GM18870 (cell line): ENCODE data around the gene RSAD1.

Experiments
- ATAC-seq: cut with Tn5 transposase; IDR thresholded peaks from one replicate; pipeline ENCODE4 v1.9.1; 2021; ENCODE audit warnings: moderate library complexity; ENCODE audit not compliant: unreplicated experiment

The RSAD1 gene

GRCh38 chr17:50478391-50479381, at the start of gene RSAD1:
Gene RSAD1 (plus strand): TSS chr17:50478860. CDS start chr17:50478885, 25 bp downstream.
- peak; percentile 53 for ATAC-seq

DNA sequence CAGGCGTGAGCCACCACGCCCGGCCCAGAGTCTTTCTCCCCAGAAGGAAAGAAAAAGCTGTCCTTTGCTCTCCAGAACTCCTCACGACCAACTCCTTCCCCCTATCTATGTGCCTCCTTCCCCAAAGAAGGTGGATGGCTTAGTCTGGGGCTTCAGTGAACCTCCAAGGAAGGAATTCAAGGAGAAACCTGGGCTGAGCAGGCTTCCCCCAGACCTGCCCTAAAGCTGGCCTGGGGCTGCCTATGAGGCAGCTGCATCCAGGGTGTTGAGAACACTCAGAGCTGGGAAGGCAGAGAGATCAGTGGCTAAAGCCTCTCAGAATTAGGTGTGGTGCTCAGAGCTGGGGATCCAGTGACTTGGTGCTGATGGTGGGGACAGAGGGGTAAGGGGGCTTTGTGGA, 48.9 kb upstream of the RSAD1 start:
- no peak for ATAC-seq

DNA sequence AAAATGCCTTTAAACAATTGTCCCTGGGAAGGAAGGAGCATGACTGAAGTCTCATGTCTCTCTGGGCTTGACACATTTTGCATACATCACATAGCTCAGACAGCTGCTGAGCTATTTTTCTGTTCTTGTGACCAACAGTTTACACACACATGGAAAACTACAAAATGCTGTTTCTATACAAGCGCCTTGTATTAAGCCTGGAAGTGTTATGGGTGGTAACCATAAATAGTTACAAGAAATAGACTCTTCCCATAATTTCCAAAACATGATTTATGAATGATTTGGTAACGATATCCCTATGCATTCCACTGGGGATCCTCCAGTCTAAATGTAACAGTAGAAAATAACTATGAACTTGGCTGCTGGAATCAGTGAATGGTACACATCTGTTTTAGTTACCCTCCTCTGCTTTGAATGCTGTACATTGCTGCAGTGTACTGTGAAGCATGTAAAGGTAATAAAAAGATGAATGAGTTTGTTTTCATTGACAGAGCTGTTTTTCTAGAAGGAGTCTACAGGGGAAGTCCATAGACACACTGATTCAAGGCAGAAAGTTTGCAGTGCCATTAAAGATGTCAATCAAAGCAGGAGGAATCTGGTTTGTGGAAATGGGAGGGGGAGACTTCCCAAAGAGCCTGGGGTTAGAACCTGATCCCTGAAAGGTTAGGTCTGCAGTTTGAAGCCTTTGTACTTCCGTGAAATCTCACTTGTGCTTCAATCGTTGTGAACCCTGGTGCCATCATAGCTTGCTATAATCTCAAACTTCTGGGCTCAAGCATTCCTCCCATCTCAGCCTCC, 47.6 kb upstream of the RSAD1 start:
- no peak for ATAC-seq

DNA sequence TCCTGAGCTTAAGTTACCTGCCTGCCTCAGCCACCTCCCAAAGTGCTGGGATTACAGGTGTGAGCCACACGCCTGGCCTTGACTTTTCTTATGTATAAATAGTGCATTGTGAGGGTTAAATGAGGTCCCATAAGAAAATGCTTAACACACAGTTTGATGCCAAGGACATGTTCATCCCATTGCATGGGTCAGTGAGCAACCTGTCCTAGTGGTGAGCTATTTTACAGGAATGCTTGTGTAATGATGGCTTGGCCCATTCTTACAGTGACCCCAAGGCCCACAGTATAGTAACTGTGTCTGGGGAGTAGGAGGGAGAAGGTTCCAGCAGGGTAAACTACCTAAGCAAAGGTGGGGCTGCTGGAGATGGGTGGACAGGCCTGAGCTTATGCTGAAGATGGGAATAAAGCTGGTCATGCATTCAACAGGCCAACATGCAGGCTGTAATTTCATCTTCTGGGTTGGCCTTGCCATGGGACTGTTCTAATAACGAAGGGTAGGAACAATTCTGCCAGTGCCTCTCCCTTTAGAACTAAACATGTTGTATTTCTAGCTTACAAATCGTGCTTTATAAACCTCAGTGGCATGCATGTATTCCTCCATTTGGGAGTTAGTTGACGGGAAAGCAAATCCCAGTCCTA, 46.4 kb upstream of the RSAD1 start:
- no peak for ATAC-seq

- no peak for ATAC-seq
Measured at GRCh38 chr17:50437409-50437808, 41.3 kb upstream of the RSAD1 start.

DNA sequence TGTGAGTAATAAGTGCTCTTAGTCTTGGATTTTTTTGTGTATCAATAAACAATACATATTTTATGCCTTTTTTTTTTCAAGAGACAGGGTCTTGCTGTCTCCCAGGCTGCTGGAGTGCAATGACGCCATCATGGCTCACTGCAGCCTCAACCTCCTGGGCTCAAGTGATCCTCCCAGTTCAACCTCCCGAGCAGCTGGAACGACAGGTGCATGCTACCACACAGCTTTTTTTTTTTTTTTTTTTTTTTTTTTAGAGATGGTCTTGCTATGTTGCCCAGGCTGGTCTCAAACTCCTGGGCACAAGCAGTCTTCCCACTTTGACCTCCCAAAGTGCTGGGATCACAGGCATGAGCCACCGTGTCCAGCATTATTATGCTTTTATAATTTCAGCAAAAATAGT, 39.7 kb upstream of the RSAD1 start:
- ATAC-seq: no peak

DNA sequence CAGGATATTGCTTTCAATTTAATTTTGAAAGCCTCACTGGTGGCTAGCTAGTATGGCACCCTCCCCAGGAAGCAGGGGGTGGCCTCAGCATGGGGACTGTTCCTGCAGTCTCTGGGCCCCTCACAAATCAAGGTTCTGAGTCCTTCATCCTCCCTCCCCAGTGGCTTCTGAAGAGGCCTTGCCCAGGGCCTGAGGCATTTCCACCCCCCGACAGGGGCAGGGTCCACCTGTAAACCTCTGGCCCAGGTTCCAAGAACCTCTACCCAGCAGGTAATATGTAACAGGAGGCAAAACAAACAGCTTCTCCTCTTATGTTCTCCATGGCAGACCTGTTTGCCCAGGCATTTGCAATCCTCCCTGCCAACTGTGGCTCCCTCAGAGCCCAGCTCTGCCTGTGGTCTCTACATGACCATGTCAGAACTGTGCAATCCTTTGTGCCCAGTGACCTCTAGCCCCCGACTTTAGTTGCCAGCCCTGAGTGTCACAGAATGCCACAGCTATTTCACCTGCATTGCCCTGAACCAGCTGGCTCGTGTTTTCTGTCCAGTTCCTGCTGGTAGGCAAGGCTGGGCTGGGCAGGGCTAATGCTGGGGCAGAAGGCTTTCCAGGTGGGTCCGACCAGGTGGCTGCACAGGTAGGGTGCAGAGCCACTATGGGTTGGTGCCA, 38.4 kb upstream of the RSAD1 start:
- ATAC-seq: no peak

- ATAC-seq: no peak
Measured at GRCh38 chr17:50440838-50441829, 37.5 kb upstream of the RSAD1 start.

DNA sequence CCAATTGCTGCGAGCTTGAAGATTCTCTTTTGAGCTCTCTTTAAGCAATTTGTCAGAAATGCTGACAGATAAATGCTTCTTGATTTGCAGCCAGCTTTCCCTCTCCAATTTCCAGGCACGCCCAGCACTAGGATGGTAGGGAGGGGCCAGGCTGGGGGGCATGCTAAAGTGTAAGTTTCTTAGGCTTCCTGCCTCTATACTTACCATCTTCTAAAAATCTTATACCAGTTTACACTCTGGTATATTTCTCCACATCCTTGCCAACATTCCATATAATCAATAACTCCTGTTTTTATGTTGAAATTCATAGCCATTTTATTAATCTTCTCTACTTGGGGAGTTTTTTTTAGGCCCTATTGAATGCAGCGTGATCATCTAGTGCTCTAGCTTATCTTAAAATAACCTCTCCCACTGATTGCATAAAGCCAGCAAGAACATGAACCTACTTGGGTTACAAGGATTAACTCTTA, 35.1 kb upstream of the RSAD1 start:
- no peak for ATAC-seq

DNA sequence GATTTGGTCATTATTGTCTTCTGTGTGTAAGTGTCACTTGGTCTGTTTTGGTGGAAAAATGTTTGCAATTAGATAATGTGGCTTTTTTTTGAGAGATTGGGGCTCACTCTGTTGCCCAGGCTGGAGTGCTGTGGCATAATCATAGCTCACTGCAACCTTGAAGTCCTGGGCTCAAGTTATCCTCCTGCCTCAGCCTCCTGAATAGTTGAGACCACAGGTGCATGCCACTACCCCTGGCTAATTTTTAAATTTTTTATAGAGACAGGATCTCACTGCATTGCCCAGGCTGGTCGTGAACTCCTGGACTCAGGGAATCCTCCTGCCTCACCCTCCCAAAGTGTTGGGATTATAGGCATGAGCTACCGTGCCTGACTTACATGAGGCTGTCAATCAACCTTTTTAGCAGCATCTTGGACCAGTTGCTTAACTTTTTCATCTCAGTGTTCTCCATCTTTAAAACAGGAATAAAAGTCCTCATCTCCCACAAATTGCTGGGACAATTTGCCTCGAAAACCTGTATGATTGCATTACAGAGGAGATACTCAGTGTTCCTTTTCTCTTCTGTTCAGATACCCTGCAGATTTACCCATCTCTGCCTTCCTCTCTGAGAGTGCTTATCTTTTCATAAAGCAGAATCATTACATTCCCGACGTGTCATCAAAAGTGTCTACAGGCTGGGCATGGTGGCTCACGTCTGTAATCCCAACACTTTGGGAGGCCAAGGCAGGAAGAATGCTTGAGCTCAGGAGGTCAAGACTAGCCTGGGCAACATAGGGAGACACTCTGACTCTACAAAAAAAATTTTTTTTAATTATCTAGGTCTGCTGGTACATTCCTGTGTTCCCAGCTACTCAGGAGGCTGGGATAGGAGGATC, 33.6 kb upstream of the RSAD1 start:
- ATAC-seq: no peak

DNA sequence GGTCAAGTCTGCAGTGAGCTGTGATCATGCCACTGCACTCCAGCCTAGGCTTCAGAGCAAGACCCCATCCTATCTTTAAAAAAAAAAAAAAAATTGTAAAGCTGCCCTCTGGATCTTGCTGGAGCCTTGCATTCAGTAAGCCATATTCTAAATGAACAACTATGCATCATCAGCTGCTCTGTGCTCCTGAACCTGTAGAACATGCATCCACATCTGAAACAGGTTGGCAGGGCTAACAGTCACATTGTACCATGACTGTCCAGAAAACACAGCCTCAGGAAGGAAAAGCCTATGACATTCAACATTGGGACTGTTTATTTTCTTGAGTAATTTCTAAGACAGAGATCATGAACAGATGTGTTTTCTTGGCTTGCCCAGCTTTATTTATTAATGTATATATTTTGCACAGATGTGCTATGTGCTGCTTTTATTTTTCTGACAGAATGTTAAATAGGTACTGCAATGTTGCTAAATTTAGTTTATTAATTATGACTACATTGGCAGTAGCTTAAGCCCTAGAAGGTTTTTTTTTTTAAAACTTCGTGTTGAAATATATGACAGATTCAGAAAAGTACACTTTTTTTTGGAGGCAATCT, 32.8 kb upstream of the RSAD1 start:
- ATAC-seq: no peak

GRCh38 chr17:50447870-50448595, 30.6 kb upstream of the RSAD1 start:
- ATAC-seq: no peak

DNA sequence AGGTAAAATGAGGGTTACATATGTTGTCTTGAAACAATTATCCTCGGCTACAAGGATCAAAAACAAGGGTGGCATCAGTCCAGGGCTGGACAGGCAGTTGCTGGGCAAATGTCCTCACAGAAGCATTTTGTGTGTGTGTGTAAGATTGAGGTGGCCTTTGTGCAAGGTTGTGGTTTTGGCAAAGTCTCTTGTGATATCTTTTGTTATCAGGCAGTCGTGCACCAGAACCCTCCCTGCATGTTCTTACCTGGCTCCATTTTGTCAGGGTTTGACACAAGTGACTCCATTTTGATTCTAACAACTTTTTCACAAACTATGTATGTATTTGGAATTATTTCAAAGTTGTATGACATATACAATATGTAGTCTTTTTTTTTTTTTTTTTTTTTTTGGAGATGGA, 30.0 kb upstream of the RSAD1 start:
- ATAC-seq: no peak

DNA sequence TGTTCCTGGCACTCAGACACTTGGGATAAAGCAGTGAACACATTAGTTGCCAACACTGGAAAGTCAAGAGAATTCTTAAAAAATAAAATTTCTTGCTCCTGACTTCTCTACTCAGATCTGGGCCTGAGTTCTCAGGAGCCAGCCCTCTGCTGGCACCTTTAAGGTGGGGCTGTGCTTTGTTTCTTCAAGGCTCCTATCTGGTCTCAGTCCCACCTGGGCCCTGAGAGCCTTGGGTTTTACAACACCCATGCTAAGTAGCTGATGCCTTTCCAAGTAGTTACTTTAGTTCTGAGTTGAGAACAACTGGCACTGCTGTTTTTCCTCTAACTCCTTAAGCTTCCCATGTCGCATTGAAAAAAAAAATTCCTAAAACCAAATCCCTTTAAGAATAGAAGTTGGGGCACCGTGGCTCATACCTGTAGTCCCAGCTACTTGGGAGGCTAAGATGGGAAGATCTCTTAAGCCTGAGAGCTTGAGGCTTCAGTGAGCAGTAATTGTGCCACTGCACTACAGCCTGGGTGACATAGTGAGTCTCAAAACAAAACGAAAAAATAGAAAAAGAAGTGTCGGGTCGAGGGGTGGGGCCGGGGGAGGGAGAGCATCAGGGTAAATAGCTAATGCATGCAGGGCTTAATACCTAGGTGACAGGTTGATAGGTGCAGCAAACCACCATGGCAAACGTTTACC, 26.6 kb upstream of the RSAD1 start:
- ATAC-seq: no peak

GRCh38 chr17:50452630-50453300, 25.9 kb upstream of the RSAD1 start:
- no peak for ATAC-seq

DNA sequence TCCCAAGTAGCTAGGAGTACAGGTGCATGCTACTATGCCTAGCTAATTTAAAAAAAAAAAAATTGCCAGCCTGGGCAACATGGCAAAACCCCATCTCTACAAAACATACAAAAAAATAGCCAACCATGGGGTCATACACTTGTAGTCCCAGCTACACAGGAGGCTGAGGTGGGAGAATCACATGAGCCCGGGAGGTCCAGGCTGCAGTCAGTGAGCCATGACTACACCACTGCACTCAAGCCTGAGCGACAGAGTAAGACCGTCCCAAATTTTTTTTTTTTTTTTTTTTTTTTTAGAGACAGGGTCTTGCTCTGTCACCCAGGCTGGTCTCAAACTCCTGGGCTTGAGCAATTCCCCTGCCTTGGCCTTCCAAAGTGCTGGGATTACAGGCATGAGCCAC, 24.8 kb upstream of the RSAD1 start:
- no peak for ATAC-seq
